H1 (cell line): ENCODE measurements around the gene ALPP. TPM values are rescaled to one million over a fixed set of nuclear protein-coding genes. Genes with fewer than 3 reads are reported as not detected.

Experiments used
- ATF2 ChIP-seq: IDR thresholded peaks from 2 replicates; pipeline ENCODE4 v1.6.1; 2012; ENCODE audit warnings: low read length, inconsistent platforms
- FOSL1 ChIP-seq: IDR thresholded peaks from 2 replicates; pipeline ENCODE4 v1.6.1; 2011; ENCODE audit warnings: mild to moderate bottlenecking, low read depth, low read length, moderate library complexity; ENCODE audit not compliant: insufficient read depth
- MAX ChIP-seq: IDR thresholded peaks from 2 replicates; pipeline ENCODE4 v1.6.1; 2012; ENCODE audit warnings: inconsistent platforms
- RBBP5 ChIP-seq: IDR thresholded peaks from 2 replicates; pipeline ENCODE4 v1.7.1; 2012; ENCODE audit warnings: low read depth, mild to moderate bottlenecking, inconsistent platforms, low read length, moderate library complexity, borderline replicate concordance
- polyA plus RNA-seq, 7 experiments: library from polyadenylated mRNA; depleted of rRNA in 3 of 7; stranded (reverse) in 5 of 7; unstranded in 2 of 7; fragments of >200 nt in 5 of 7; fragments of 200-250 nt in 2 of 7; gene quantifications; 1 replicate in 5 of 7; 2 replicates in 1 of 7; 4 replicates in 1 of 7; pipeline versions ENCODE4 v1.2.1 to v1.2.3, GENCODE V29; 2011 to 2013; ENCODE audit warnings: missing spikeins in 2 of 7, mixed read lengths in 2 of 7
- total RNA-seq: library from RNA; stranded (reverse); fragmentation: NEBNext Ultra II Directional; extraction: Animal tissue kit (Norgen Biotek cat#: 25700); gene quantifications from 2 replicates; pipeline ENCODE4 v1.2.1, GENCODE V29; 2021

The ALPP gene
- total and polyA plus RNA-seq, 2 of the 8 experiments (the other 6 are each of a cell fraction or from before 2014, with no cell fraction given), result 0.15 TPM

DNA sequence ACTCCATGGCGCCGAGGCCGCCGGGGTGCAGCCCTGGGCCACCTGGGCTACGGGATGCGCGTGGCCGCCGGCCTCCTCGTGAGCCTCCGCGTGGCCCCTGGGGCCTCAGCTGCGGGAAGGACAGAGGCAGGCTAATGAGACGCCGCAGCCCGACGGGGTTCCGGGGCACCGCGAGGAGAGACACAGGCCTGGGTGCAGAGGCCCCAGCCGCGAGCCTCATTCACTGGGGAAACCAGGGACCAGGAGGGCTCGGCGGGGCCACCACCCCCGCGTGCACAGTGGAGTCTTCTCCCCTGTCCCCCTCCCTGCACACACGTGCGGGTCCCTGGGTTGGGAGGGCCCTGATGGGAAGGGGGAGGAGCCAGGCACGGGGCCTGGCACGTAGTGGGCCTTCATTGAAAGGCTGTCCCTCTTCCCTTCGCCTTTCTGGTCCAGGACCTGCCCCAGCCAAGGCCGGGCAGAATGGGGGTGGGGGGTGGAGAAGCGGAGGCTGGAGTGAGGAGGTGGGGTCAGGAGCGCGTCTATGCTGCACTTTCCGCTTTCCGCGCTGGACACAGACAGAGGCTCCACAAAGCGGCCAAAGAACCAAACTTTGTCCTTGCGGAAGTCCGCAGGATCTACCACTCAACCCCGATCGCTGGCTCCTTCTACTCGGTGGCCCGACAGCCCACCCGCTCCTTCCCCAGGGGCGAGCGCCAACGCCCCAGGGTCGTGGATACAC is 9.1 kb downstream of the ALPP start (continued):
- TF ChIP-seq FOSL1 (no peak), RBBP5 (no peak), ATF2 (peak; percentile 41), MAX (peak; percentile 76)
